Mesodermal cell (in vitro differentiated cells): Measurements from ENCODE around the gene METTL16.

Source experiments
- H3K27ac ChIP-seq: 2 replicates; pipeline ENCODE4 v1.7.0; 2013; ENCODE audit warnings: mild to moderate bottlenecking, low read depth, low read length, moderate library complexity; ENCODE audit not compliant: severe bottlenecking
- H3K36me3 ChIP-seq: 2 replicates; pipeline ENCODE4 v1.7.1; 2013; ENCODE audit warnings: mild to moderate bottlenecking, low read length, moderate library complexity; ENCODE audit not compliant: control insufficient read depth, insufficient read depth
- H3K4me1 ChIP-seq: one replicate; pipeline ENCODE4 v1.7.1; 2013; ENCODE audit warnings: mild to moderate bottlenecking, low read length; ENCODE audit not compliant: insufficient read depth, control insufficient read depth, poor library complexity, severe bottlenecking
- H3K4me3 ChIP-seq: 2 replicates; pipeline ENCODE4 v1.7.0; 2013; ENCODE audit warnings: low read length, control low read depth, mild to moderate bottlenecking; ENCODE audit not compliant: insufficient read depth, poor library complexity, severe bottlenecking; ENCODE audit errors: extremely low read depth
- H3K9me3 ChIP-seq: 2 replicates; pipeline ENCODE4 v1.7.1; 2013; ENCODE audit warnings: mild to moderate bottlenecking, low read length, moderate library complexity; ENCODE audit not compliant: control insufficient read depth
- WGBS, 2 experiments: methylation state at CpG; one replicate each; pipeline ENCODE4 v1.1.5; 2013; ENCODE audit warnings: missing lambda C conversion rate in 2 of 2; ENCODE audit not compliant: insufficient coverage in 2 of 2; 5-methylcytosine and 5-hydroxymethylcytosine counted together

Gene METTL16

DNA sequence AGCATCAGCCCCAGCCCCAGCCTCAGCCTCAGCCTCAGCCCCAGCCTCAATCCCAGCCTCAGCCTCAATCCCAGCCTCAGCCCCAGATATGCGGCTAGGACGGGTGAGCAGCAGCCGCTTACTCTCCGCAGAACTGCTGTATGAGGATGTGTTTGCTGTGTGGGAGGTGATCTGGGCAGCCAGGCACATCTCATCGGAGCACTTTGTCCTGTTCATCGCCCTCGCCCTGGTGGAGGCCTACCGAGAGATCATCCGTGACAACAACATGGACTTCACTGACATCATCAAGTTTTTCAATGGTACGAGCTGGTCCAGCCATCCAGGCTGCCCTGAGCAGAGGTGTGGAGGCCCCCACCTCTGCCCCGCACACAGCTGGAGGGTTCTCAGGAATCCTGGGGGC, 132.8 kb downstream of the METTL16 start:
- Histone ChIP-seq H3K27ac (no peak overlapping the region), H3K4me1 (peaks cover 37% of the 10 kb centered on the region), H3K36me3 (peaks cover 42% of the 10 kb centered on the region), H3K4me3 (no peak overlapping the region), H3K9me3 (no peaks in the 10 kb centered on the region)
- WGBS, 2 experiments, result 95 to 99% methylated on average over 10 to 11 of the region's 11 CpGs

DNA sequence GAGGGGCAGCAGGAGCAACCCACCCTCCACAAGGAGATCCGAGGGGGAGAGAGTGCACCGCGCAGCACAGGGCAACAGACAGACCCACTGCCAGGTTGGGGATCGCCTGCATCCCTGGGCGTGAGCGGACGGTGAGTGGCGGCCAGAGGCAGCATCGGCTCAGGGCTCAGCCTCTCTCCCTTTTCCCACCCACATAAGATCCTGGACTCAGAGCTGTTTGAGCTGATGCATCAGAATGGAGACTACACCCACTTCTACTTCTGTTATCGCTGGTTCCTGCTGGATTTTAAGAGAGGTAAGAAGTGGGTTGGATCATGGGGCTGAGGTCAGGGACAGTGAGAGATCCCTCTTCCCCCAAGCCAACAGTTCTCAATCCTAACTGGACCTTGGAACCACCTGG, 134.0 kb downstream of the METTL16 start:
- H3K4me1 ChIP-seq, result peaks cover 31% of the 10 kb centered on the region
- WGBS, 2 experiments, result 97 to 100% methylated on average over 6 to 8 of the region's 10 CpGs
- no peak overlapping the region for H3K27ac ChIP-seq
- H3K4me3 ChIP-seq, result no peak overlapping the region
- H3K36me3 ChIP-seq, result peaks cover 55% of the 10 kb centered on the region
- H3K9me3 ChIP-seq, result no peaks in the 10 kb centered on the region

DNA sequence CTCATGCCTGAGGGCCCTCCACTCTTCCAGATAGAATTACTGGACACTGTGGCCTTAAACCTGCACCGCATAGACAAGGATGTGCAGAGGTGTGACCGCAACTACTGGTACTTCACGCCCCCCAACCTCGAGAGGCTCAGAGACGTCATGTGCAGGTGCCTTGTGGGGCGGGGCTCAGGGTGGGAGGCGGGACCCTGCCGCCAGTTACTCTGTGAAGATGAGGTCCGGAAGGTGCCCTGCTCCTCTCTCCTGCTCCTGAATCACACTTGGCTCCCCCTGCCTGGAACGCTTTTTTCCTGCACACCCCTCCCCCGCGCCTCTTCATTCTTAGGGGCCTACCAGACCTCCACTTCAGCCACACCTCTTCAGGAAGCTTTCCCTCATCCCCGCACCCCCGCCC, 135.6 kb downstream of the METTL16 start:
- peaks cover 67% of the 10 kb centered on the region for H3K36me3 ChIP-seq
- 89 to 93% methylated on average over 10 to 12 of the region's 14 CpGs for WGBS, 2 experiments
- no peak overlapping the region for H3K4me3 ChIP-seq
- peaks cover 21% of the 10 kb centered on the region for H3K4me1 ChIP-seq
- no peak overlapping the region for H3K27ac ChIP-seq
- H3K9me3 ChIP-seq, result no peaks in the 10 kb centered on the region

DNA sequence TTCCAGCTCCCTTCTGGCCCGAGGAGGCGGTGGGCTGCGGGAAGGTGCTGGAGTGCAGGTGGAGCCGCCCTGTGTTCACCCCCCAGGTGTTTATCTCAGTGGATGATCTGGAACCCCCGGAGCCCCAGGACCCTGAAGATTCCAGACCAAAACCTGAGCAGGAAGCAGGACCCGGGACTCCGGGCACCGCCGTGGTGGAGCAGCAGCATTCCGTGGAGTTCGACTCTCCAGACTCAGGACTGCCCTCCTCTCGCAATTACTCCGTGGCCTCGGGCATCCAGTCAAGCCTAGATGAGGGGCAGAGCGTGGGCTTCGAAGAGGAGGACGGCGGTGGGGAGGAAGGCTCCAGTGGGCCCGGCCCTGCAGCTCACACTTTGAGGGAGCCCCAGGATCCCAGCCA, 136.3 kb downstream of the METTL16 start:
- 94 to 95% methylated on average over 19 of the region's 19 CpGs for whole genome bisulfite sequencing, 2 experiments
- Histone ChIP-seq H3K36me3 (peaks cover 69% of the 10 kb centered on the region), H3K4me3 (no peak overlapping the region), H3K4me1 (peaks cover 16% of the 10 kb centered on the region), H3K27ac (no peak overlapping the region), H3K9me3 (no peaks in the 10 kb centered on the region)

DNA sequence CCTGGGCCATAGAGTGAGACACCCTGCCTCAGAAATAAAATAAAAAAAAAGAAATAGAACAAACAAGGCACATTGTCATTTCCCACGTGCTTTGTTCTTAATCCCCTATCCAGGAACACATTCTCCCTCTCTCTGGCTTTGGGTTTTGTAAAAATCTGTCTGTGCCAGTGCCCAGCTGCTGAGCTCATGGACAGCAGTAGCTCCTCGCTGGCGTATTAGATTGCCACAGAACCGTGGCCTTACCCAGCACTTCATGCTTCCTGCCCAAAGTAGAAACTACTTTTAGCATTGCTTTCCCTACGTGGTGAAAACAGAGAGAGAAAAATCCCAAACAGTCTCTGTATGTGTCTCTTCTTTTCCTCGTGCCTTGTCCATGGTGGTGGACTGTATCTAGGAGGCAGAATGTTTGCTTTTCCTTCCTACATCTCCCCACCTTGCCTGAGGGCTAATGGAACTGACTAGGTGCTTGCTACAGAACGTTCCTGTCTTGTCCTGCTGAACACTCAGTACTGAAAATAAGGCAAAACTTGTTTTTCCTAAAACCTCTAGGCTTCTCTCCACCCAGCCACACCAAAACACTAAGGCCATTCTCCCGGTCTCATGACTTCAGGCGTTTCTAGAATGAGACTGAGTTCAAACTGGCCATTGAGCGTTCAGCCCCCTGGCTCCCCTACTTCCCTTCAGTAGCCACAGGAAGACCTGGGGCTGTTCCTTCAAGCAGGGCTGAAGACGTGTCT, 137.0 kb downstream of the METTL16 start:
- H3K27ac ChIP-seq, result no peak overlapping the region
- peaks cover 67% of the 10 kb centered on the region for H3K36me3 ChIP-seq
- 91 to 93% methylated on average over 8 to 11 of the region's 11 CpGs for WGBS, 2 experiments

DNA sequence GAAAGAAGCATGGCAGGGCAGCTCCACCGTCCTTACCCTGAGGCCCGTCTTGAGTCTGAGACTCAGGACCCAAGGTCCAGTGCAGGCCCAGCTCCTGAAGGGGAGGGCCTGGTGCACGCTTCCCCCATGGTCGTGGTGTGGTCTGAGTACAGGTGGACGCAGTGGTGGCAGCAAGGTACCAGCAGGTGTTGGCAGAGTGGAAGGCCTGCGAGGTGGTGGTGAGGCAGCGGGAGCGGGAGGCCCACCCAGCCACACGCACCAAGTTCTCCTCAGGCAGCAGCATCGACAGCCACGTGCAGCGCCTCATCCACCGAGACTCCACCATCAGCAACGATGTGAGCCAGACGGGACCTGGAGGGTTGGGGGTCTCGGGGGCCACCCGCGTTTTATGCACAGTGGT, 138.5 kb downstream of the METTL16 start:
- Histone ChIP-seq H3K27ac (no peak overlapping the region), H3K36me3 (peaks cover 55% of the 10 kb centered on the region), H3K4me1 (peaks cover 4% of the 10 kb centered on the region), H3K9me3 (no peaks in the 10 kb centered on the region), H3K4me3 (no peak overlapping the region)
- WGBS, 2 experiments, result 95% methylated on average over 18 of the region's 18 CpGs

More for the DNA sequence above, 137.0 kb downstream of the METTL16 start:
- H3K4me3 ChIP-seq, result no peak overlapping the region
- H3K9me3 ChIP-seq, result no peaks in the 10 kb centered on the region
- peaks cover 9% of the 10 kb centered on the region for H3K4me1 ChIP-seq

DNA sequence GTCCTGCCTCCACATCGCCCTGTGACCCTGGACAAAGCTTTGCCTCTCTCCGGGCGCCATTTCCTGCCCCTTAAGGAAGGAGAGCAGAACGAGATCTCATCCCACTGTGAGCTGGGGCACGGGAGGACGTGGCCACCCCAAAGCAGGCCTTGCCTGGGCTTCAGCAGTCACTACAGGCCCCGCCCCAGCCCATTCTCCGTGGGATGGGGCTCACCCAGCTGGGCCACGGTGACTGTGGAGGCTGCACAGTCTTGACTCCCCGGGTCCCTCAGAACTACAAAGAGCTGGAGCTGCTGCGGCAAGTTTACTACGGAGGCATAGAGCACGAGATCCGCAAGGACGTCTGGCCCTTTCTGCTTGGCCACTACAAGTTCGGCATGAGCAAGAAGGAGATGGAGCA, 139.0 kb downstream of the METTL16 start:
- 89 to 96% methylated on average over 15 to 16 of the region's 16 CpGs for WGBS, 2 experiments
- Histone ChIP-seq H3K27ac (no peak overlapping the region), H3K9me3 (no peaks in the 10 kb centered on the region), H3K36me3 (peaks cover 54% of the 10 kb centered on the region), H3K4me1 (peaks cover 4% of the 10 kb centered on the region), H3K4me3 (no peak overlapping the region)

DNA sequence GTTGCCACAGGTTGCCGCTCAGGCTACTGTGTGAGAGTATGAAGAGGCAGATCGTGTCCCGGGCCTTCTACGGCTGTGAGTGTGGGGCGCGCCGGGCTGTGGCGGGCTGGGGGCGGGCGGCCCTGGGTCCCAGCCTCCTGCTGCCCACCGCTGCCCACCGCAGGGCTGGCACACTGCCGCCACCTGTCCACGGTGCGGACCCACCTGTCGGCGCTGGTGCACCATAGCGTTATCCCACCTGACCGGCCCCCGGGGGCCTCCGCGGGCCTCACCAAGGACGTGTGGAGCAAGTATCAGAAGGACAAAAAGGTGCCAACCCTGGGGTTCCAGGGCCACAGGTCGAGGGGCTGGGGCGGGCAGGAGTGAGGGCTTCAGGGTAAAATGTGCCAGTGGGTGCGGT, 139.5 kb downstream of the METTL16 start:
- H3K27ac ChIP-seq, result no peak overlapping the region
- no peaks in the 10 kb centered on the region for H3K9me3 ChIP-seq
- peaks cover 56% of the 10 kb centered on the region for H3K36me3 ChIP-seq
- H3K4me1 ChIP-seq, result peaks cover 4% of the 10 kb centered on the region
- WGBS, 2 experiments, result 96 to 97% methylated on average over 21 to 26 of the region's 26 CpGs
- no peak overlapping the region for H3K4me3 ChIP-seq

DNA sequence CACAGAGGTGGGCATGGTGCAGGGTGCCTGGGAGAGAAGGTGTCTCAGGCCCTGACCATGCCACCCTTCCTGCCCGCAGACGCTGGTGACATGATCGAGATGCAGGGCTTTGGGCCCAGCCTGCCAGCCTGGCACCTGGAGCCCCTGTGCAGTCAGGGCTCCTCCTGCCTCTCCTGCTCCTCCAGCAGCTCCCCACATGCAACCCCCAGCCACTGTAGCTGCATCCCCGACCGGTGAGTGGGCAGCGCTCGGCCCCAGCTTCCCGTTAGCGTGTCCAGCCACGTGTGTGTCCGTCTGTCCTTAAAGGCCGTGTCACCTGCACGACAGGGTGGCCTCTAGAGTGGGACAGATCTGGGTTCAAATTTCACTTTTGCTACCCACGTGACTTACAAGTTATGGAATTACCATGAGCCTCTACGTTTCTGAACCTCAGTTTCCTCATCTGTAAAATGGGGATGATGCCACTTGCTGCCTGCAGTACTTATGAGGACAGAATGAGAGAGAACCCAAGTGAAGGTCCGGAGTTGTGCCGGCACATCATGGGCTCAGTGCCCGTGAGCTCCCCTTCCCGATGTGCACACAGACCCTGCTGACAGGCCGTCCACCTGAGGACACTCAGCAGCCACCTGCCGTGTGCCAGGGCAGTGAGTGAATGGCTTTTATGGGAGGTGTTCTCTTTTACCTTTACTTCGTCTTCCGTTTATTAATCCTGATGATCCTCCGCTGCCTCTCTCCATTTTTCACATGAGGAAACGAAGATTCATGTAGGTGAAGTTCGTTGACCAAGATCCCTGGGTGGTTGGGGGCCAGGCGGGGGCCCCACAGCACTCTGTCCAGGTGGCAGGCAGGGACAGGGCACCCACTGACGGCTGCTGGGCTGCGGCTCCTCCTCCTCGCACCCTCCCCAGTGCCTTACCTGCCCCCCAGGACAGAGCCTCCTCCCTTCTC, 140.2 kb downstream of the METTL16 start:
- 95 to 97% methylated on average over 25 to 27 of the region's 30 CpGs for WGBS, 2 experiments
- H3K36me3 ChIP-seq, result peaks cover 50% of the 10 kb centered on the region
- no peak overlapping the region for H3K27ac ChIP-seq
- H3K4me1 ChIP-seq, result peaks cover 4% of the 10 kb centered on the region
- no peak overlapping the region for H3K4me3 ChIP-seq
- no peaks in the 10 kb centered on the region for H3K9me3 ChIP-seq

DNA sequence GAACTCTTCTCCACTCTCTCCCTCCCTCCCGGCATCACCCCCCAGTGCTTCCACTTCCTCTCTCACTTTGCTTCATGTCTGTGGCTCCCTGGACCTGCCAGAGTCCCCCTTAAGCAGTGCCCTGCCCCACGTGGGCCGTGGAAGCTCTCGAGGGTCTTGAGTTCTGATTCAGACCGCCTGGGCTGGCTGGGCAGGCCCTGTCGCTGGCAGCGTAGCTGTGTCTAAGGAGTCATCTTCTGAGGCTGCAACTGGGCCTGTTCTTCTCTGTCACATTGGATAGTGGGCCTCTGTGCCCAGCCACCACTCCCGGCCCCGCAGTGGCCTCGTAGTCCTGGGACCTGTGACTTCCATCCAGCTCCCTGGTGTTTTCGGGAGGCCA, 141.5 kb downstream of the METTL16 start:
- WGBS, 2 experiments, result 86 to 90% methylated on average over 11 of the region's 11 CpGs
- Histone ChIP-seq H3K9me3 (no peaks in the 10 kb centered on the region), H3K4me3 (no peak overlapping the region), H3K27ac (no peak overlapping the region), H3K36me3 (peaks cover 40% of the 10 kb centered on the region), H3K4me1 (peaks cover 4% of the 10 kb centered on the region)
